HK-2 (cell line): Measurements from ENCODE around the gene ABI3BP.
"Not testable (repeated sequence)": the region's sequence is repeated elsewhere in the genome, so short reads cannot be mapped to it uniquely, and the experiment has no call there.

Experiments used
- DNase-seq: peaks from one replicate; pipeline ENCODE4 v3.0.0-alpha.2; 2018; ENCODE audit not compliant: unreplicated experiment

ABI3BP gene

GRCh38 chr3:100947119-100947518 is 46.1 kb downstream of the ABI3BP start:
- DNase-seq, result no peak

- not testable (repeated sequence) for DNase-seq
These were observed 47.1 kb downstream of the ABI3BP start for GRCh38 chr3:100946096-100946495.

- DNase-seq, result no peak
These were observed 51.8 kb downstream of the ABI3BP start for GRCh38 chr3:100941451-100941850.

DNA sequence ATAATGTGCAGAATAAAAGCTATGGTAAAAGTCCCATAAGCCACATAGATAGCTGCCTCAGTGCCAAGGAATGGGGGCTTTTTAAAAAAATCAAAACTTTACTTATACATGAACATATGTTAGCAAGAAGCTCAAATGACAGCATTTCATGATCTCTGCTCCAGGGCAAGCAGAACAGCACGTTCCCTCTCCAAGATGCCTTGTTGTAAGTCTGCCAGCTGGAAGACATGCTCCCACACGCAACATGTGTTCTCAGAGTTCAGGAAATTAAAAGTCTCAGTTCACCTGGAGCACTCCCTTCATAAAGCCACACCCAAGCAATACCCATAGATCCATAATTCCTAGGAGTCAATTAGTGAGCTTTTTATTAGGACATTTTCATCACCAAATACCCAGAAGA is 52.2 kb downstream of the ABI3BP start:
- DNase-seq, result no peak

DNA sequence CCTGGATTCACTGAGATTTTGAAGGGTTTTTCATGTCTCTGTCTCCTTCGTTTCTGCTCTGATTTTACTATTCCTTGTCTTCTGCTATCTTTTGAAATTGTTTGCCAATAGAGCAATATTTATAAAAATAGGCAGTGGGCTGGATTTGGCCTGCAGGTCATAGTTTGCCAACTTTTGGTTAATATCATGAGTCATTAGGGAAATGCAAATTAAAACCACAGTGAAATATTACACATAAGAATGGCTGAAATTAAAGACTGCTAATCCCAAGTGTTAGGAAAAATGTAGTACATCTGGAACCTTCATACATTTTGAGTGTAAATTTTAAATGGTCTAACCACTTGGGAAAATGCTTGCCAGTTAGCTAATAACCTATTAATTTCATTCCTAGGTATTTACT is 56.3 kb downstream of the ABI3BP start:
- no peak for DNase-seq

DNA sequence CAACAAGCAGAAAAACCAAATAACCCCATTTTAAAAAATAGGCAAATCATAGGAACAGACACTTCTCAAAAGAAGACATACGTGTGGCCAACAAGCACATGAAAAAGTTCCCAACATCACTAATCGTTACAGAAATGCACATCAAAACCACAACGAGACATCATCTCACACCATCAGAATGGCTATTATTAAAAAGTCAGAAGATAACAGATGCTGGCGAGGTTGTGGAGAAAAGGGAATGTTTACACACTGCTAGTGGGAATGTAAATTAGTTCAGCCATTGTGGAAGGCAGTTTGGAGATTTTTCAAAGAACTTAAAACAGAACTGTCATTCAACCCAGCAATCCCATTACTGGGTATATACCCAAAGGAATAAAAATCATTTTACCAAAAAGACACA is 60.7 kb downstream of the ABI3BP start:
- no peak for DNase-seq

DNA sequence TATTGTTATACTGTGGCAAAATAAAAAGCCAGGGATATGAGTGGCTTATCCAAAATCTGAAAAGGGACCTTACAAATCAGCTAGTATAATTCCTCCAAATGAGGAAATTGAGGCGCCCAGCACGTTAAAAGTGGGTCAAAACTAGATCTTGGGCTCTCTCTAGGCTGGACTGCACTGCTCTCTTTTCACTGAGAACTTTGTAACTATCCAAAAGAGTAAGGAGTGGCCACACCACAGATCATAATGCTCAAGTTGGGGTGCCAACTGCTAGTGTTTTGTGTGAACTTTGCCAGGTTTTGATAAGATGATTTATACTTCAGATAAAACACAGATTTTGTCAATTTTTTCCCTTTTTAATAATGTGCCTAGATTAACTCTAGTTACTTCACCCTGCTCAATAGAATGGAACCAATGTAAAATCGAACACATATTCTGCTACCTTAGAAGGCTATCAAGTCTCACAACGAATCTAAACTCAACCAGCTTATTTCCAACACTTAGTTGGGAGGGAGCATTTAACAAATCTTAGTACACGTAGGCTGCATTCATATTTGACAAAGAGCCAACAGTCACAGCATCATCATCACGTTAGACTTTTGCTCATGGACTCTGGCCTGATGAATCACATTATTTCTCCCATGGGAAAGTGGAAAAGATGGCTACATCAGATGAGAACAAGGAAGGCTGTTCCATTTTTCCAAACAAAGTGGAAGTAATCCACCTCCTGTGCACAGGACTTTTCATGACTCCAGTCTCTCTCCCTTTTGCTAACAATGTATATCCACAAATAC is 64.4 kb downstream of the ABI3BP start:
- DNase-seq, result no peak

DNA sequence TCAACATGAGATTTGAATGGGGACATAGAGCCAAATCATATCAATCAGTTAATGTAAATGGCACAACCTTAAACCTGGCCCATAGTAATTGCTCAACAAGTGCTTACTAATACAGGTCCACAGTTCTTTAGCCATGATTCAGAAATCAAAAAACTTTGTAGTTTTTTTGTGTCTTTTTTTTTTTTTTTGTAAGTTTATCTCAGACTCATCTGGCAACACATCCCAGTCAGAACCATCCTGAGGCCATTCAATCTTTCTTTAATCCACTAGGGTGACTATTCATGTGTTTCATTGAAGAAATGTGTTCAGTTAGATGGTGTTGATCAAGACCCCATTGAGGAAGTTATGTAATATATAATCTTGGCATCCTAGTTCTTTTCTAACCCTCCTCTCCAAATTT is 65.4 kb downstream of the ABI3BP start:
- no peak for DNase-seq

DNA sequence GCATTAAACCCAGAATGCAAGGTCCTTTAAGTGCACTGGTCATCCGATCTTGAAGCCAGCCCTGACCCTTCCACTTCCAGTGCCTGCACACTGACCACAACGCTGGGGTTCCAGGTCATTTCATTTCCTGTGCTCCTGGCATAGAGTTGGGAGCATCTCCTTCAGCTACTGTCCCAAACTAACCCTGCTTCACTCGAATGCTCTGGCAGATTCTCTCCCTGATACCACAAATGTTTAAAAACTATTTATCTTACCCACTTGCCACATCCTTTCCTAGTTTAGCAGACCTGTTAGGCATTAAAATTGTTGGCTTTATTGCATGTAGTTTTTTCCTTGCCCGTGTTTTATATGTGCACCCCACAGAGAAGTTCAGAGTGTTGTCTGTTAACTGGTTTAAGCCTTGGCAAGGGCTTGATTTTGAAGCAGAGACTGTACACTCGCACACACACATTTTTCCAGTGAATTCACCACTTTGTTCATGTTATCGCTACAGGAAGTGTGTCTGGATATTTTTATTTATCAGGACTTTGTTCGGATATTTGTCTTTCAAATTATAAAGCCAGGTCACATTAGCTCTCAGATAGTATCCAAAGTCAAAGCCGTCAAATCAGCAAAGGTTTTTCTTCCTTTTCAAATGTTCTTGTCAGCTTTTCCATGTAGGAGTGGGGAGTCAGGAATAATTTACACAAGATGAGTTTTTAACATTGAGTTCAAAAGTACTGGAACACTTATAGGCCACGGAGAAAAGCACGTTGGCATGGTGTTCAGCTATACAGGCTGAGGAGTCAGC is 77.3 kb downstream of the ABI3BP start:
- DNase-seq, result peak; percentile 9

- peak; percentile 19 for DNase-seq
These were observed 79.2 kb downstream of the ABI3BP start for GRCh38 chr3:100913870-100914648.

GRCh38 chr3:100912976-100913545 is 80.2 kb downstream of the ABI3BP start:
- no peak for DNase-seq

- DNase-seq, result no peak
These were observed 80.7 kb downstream of the ABI3BP start for GRCh38 chr3:100912571-100912970.

GRCh38 chr3:100911956-100912355 is 81.3 kb downstream of the ABI3BP start:
- no peak for DNase-seq

- no peak for DNase-seq
These were observed 82.2 kb downstream of the ABI3BP start for GRCh38 chr3:100910986-100911385.

DNA sequence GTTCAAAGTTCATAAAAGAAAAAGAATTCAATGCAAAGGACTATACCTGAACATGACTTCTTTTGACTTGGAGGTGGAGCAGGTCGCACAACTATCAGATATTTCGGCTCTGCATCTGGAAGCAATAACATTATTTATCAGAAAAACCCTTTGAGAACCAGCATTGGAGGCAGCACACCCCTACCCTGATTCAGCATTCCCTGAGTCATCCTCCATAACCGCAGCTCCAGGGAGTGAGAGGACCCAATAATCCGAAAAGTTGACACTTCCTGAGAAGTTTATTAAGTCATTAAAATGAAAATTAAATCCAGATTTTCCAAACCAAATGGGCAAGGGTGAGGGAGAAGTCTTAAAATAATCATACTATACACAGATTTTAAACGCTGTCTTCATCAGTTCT is 90.6 kb downstream of the ABI3BP start:
- no peak for DNase-seq

DNA sequence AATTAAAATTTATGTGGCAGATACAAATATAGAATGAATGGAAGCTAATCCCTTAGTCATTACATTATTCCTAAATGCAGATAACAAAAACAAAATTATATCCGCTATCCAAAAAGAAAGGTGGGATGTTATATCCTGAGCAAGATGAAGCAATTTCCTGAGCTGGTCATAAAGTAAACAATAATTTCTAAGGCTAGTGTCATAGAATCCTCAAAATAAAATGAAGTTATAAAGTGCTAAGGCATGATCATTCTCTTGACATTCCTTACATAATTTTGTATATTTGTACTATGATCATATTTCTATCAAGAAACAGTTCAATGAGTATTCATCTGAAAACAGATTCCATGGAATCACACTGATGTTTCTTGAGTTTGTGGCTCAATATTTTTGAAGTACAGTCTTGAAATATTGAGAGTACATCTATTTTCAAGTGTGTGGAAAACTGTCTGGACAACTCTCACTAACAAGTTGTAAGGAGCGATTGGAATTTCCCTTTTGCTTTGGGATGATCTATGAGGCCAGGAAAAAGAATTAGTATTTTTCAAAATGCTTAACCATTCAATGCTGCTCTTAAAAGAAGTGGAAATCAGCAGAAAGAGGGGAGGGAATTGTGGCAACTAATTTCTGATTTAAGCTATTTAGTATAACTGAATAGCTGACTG is 92.4 kb downstream of the ABI3BP start:
- DNase-seq, result no peak

- DNase-seq, result no peak
These were observed 93.7 kb downstream of the ABI3BP start for GRCh38 chr3:100899440-100900091.

GRCh38 chr3:100898681-100899080 is 94.5 kb downstream of the ABI3BP start:
- no peak for DNase-seq

DNA sequence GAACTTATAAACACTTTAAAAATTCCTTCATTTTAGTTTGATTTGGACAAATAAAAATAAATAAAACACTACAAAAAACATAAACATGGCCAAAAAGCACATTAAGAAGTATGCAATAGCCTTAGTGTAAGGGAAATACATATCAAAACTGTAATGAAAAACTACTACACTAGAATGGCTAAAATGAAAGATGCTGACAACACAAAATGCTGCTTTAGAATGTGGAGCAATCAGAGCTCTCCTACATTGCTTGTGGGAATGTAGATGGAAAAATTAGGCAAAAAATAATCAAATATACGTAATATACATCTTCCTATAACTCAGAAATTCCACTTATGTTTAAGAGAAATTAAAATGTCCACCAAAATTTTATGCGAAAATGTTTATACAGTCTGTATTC is 96.2 kb downstream of the ABI3BP start:
- DNase-seq, result no peak

GRCh38 chr3:100893590-100893989 is 99.6 kb downstream of the ABI3BP start:
- DNase-seq, result no peak

GRCh38 chr3:100893108-100893507 is 100.1 kb downstream of the ABI3BP start:
- no peak for DNase-seq
